Muscle of back (tissue), 11 donors: ENCODE measurements around the gene COL16A1. TPM values are rescaled to one million over a fixed set of nuclear protein-coding genes. Genes with fewer than 3 reads are reported as not detected.
A peak's percentile ranks its signal among the peaks of the same experiment; 100 is the strongest.

ENCODE experiments used
- DNase-seq, 3 donors: peaks; one replicate each; pipeline versions ENCODE4 v3.0.0 to v3.0.0-alpha.2; 2013
- polyA plus RNA-seq, 10 donors: library from polyadenylated mRNA; unstranded; fragments of 120-200 nt; gene quantifications; one replicate each; pipeline ENCODE4 v1.2.1, GENCODE V29; 2013; ENCODE audit not compliant: insufficient read length in 10 of 10

Gene COL16A1
- polyA plus RNA-seq, 10 donors = 94.7 to 237 (median 139) TPM

DNA sequence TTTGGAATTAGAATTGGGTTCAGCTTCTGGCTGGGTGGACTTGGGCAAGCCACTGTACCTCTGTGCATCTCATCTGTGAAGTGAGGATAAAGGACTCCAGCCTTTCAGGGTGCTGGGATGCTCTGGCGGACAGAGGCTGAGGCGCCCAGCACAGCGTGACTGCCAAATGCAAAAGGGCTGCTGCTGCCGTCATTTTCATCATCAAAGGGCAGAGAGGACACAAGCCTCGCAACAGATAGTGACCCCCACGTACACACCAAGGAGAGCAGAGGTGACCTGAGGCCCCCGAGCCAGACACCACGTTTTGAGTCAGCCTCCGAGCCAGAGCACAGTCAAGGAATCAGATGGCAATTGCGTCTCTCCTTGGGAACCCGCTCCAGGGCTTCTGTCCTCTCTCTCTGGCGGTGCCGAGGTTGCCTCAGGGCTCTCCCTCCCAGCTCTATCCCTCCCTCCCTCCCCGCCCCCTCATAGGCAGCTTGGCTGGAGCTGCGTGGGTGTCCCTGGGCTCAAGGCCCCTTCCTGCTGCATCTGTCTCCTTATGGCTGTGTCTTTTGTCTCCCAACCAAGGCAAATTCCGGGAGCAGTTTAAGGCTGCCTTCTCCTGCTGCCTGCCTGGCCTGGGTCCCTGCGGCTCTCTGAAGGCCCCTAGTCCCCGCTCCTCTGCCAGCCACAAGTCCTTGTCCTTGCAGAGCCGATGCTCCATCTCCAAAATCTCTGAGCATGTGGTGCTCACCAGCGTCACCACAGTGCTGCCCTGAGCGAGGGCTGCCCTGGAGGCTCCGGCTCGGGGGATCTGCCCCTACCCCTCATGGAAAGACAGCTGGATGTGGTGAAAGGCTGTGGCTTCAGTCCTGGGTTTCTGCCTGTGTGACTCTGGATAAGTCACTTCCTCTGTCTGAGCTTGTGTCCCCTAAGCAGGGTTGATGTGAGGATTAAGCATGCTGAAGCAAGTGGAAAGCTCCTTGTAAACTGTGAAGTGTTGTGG, 77.3 kb downstream of the COL16A1 start:
- peak in 1 of 3 donors; percentile 30 for DNase-seq

DNA sequence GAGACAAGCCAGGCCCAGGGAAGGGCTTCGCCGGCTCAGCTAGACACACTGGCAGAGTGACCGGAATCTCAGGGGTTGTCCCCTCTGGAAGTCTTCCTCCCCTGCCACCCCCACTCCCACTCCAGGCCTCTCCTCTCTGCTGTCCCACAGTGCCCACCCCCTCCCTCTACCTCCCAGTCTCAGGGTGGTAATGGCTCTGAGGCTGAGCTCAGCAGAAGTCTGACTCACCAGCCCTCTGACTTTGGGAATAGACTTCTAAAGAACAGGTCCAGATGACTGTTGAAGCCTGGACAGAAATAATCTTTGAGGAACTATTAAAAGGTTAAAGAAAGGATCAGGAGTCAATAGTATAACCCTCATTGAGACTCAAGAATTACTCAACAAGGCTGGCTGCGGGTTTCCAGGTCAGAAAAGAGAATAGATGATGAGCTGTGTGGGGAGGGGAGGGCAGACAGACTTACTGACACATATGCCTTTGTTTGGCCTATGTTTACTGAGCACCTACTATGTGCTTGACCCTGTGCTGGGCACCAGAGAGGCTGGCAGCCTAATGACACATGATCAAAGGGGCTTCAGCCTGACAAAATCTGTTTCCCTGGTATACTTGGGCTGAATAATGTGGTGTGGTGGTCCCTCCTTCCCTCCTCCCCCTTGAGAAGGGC, 78.1 kb downstream of the COL16A1 start:
- DNase-seq = no peak

DNA sequence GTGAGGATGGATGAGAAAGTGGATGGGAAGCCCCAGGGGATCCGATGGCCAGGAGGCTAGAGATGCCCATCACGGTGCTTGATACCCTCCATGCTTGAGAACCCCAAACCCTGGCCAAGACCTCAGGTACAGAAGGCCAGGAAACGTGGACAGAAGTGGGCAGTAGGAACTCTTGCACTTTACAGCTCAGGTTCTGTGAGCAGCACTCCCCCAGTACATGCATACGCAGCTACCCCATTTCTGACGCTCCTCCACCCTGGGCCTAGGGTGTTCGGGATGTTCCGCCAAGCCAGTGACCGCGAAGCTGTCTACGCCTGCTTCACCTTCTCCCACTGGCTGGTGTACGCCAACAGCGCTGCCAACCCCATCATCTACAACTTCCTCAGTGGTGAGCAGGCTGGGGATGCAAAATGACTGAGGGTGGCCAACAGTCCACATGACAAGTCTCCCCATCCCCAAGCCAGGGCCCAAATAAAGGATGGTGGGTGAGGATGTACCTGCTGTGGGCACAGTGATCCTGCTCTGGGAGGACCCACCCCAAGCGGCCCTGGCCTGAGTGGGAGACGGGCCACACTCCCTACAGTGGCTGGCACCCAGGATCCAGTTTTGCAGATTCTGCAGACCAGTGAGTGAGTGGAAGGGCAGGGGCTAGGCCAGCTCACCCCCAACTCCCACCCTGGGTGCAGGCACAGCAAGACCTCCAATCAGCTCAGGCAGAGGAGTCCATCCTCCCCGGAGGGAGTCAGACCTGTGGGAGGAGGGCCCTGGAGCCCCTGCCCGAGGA, 78.9 kb downstream of the COL16A1 start:
- DNase-seq = no peak

DNA sequence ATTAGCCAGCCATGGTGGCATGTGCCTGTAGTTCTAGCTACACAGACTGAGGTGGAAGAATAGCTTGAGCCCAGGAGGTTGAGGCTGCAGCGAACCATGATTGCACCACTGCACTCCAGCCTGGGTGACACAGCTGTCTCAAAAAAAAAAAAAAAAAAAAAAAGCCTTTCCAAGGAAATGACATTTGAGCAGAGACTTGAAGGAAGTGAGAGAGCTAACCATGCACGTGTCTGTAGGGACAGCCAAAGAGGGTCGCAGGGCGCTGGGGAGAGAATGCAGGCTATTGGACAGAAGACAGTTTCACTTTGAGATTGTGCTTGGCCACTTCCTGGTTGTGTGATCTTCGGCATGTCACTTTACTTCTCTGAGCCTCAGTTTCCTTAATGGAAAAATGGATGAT, 79.5 kb downstream of the COL16A1 start:
- DNase-seq = no peak

DNA sequence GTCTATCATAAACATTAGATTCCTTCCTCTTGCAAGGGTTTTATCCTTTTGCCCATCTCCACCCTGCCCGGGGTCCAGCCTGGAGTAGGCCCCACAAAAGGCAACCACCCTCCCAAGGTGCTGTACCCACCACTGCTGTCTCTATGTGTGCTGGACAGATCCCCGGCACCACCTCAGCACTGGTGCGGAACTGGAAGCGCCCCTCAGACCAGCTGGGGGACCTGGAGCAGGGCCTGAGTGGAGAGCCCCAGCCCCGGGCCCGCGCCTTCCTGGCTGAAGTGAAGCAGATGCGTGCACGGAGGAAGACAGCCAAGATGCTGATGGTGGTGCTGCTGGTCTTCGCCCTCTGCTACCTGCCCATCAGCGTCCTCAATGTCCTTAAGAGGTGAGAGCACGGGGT, 80.5 kb downstream of the COL16A1 start:
- DNase-seq = no peak

DNA sequence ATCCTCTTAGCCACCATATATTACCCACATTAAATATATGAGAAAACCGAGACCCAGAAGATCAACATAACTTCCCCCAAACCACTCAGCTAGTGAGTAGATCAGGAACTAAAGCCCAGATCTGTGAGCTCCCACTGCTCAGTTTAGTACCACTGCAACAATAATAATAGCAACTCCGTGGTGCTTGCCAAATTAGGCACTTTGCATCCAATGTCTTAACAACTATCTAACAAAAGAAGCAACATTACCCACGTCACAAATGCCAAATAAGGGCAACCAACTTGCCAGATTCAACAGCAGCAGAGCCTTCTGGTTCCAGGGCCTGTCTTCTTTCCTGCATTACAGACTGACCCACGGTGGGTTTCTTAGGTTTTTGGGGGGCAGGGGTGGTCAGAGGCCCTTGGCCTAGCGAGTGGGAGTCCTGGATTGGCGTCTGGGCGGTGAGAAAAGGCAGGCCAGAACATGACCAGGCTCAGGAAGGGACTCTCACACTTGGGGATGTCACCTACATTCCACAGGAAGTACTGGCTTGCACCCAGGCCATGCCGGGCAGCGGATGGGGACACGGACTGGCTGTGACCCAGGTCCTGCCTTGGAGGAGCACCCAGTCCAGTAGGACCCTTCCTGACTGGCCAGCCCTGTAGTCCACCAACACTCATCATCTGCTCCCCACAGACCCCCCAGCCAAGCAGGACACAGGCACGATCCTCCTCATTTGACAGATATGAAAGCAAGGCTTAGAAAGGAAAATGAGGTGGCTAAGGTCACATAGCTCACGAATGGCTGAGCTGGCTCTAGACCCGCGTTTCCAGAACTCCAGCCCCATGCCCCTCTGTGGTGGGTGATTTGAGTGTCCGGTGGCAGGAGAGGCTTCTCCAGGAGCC, 81.7 kb downstream of the COL16A1 start:
- no peak for DNase-seq

DNA sequence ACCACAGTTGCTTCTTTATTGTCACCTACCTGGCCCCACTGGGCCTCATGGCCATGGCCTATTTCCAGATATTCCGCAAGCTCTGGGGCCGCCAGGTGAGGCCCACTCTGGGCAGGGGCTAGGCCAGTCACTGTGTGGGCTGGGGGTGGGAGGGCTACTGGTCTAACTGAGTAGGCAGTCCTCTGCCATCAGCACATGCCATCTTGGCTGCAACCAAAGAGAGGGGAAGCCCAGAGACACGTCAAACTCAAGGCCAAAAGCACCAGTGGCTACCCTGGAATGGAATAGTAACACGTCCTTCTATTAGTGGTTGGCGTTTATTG, 82.4 kb downstream of the COL16A1 start:
- DNase-seq = no peak

DNA sequence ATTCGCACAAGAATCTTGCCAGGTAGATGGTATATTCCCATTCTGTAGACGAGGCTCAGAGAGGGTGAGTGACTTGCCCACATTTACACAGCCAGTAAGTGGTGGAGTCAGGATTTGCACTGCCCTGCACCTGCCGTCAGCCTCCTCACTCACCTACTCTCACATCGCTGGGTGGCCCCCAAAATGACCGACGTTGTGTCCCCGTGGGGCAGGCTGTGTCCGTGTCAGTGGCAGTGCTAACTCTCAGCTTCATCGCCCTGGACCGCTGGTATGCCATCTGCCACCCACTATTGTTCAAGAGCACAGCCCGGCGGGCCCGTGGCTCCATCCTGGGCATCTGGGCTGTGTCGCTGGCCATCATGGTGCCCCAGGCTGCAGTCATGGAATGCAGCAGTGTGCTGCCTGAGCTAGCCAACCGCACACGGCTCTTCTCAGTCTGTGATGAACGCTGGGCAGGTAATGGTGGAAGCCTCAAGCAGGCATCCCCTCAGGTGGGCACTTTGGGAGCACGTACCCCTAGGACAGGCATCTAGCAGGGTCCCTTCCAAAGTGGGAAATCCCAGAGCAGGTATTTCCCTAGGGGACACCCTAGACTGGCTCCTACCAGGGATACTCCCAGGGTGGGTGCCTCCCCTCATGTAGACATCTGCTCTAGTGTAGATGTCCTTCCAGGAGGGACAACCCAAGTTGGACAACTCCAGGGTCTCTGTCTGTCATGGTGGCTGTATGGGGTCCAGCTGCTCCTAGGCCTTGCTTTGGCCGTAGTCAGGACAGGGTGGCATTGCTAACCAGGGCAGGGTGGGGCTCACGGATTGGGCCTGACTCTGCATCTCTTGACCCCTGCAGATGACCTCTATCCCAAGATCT, 83.0 kb downstream of the COL16A1 start:
- DNase-seq = no peak

DNA sequence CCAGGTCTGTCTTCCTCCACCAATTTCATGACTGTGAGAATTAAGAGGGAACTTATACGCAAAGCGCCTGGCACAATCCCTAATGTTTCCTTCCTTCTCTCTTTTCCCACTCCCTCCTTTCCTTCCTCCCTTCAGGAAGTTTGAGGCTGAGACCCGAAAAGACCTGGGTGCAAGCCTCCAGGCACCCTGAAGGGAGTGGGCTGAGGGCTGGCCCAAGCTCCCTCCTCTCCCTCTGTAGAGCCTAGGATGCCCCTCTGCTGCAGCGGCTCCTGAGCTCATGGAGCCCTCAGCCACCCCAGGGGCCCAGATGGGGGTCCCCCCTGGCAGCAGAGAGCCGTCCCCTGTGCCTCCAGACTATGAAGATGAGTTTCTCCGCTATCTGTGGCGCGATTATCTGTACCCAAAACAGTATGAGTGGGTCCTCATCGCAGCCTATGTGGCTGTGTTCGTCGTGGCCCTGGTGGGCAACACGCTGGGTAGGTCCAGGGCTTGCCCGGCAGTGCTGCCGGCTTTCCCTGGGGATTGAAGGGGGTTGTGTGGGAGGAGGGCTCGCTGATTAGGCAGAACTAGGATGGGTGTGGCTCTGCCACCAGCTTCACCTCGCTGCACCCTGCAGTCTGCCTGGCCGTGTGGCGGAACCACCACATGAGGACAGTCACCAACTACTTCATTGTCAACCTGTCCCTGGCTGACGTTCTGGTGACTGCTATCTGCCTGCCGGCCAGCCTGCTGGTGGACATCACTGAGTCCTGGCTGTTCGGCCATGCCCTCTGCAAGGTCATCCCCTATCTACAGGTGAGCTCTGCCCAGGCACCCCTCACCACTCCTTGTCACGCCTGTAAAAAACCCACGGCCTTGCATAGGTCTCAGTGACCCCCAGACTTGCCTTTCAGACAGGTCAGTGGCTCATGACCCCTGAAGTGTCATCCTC, 84.6 kb downstream of the COL16A1 start:
- no peak for DNase-seq

DNA sequence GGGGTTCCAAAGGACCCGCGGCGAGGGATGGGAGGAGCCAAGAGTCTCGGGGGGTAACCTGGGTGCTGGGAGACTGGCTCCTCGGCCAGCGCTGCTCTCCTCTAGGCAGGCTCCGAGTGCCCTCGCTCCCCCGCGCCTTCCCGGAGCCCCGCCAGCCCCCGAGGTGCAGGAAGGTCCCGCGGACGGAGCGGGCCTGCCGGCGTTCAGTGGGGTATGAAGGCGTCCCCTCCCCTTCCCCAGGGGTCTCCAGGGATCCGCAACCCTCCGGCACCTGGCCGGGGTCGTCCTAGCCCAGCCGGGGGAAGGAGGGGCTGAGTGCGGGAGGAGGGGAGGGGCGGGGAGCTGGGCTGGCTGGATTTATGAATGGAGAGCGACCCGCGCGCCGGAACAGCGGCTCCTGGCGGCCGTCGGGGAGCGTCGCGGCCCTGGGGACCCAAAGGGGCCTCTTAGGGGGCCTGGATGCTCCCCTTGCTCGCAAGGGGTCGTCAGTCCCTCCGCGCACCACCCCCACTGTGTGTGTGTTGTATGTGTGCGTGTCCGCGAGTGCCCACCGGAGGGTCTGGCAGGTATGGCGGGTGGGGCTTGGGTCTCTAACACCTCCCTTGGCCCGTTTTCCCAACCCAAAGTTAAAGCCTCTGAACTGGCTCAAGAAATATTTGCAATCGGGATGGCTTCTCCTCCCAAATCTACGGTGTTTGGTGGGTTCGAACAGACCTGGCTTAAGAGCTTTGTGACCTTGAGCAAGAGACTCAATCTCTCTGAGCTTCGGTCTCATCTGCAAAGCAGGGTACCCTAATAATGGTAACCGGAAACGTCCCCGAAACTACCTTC, 85.7 kb downstream of the COL16A1 start:
- peak in 2 of 3 donors; percentile 38 to 74 for DNase-seq

DNA sequence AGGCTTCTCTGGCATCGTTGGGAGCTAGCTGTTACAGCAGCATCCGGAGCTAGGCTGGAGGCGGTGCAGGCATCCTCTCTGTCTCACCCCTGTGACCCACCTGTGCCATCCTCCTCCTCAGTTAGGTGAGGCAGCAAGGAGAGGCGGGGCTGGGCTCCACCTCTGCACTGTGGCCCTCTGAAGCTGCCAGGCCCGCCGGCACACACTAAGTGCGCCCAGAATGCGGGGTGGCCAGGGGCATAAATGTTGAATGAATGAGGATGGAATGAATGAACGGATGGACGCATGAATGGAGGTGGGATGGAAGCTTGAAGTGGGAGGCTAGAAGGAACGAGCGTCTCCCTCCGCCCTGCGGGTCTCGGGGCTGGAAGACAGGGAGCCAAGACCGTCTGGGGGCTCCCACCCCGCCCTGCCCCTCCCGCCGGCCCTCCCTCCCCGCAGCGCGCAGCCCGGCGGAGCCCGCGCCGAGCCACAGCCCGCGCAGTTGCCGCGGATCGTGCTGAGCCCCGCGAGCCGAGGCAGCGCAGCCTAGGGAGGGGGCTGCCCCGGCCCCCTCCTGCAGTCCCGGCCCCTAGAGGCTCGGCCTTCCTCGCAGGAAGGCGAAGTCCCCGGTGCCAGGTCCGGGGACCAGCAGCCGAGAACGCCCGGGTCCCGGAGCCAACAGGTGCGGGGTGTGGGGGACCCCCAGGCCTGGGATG, 86.5 kb downstream of the COL16A1 start, which contains the start of gene HCRTR1:
Gene HCRTR1 (plus strand): TSS at position 472 of the 698 bp plus-strand sequence. CDS start 1,504 bp downstream, outside the sequence.
- DNase-seq = no peak

DNA sequence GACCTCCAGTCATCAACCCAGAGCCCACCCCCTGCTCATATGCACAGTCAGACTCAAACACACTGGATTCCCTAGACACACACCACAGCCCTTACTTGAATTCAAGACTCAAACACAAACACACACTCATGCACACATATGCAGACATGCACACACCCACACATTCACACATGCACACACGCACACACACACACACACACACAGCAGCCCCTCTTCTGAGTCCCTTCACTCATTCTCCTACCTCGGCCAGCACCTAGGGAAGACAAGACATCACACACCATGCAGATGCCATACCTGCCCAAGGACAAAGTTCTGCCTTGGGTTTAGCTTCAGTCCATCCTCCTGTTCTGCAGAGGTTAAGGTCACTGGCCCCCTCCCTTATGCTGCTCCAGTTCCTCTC, 87.9 kb downstream of the COL16A1 start:
- DNase-seq = no peak

DNA sequence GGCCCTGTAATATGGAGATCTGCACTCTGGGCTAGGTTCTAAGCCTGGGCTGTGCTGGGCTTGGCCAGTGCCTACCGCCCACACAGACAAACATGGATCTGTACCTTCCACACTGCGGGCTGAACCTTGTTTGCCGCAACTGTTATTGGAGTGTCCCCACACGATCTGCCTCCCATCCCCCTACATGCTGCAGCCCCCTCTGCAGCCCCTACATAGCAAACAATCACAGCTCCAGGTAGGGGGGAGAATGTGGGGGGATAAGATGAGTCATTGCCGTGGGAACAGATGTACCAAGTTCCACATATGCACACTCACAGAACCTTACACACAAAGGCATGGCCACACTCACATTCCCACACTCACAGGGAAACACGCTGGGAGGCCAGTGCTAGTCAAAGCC, 88.4 kb downstream of the COL16A1 start:
- DNase-seq = no peak

DNA sequence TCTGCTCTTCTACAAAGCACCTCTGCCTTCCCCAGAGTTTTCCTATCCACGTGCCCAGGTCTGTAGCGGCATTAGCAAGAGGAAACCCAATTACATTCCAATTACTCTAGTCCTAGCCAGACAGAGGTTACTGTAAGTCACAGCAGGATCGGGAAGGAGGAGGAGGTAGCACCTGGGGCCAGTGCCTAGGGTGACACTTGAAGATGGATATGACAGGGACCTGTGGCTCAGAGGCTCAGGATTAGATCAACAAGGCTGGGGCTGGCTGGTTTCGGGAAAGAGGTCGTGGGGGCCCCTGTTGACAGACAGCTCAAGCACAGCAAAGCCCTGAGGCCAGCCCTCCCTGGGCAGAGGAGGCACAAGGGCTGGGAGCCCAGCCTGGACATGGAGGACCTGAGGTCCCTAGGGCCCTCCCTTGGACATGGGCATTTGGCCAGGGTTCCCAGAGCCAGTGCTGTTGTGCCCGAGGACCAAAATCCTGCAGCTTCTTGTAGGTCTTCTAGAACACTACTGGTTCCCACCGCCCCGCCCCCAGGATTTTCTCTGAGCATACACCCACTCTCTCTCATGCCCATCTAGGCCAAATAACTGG, 89.3 kb downstream of the COL16A1 start:
- DNase-seq = no peak

DNA sequence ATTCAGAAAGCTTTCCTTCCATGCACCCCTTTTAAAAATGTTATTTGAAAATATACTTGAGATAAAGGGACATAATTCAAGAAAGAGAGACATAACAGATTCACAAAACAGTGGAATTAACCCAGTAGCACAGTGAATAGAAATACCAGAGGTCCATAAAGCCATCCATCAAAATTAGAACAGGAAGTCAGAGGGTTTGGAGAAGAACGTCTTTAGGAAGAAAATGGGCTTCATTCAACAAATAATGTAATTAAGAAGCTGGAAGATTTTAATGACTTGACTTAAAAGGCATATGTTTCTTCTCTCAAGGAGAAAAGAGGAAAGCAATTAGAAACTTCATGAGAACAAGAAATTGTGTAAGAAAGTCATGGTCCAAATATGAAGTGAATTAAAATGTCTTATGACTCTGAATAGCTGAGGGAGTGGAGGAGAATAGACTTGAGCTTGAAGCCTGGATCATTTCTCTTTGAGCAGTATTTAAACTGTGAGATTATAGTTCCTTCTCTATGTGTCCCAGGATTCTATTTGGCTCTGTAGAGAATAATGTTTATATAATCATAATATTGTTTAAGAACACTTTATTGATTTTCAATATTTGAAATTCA, 94.2 kb downstream of the COL16A1 start:
- DNase-seq = no peak

DNA sequence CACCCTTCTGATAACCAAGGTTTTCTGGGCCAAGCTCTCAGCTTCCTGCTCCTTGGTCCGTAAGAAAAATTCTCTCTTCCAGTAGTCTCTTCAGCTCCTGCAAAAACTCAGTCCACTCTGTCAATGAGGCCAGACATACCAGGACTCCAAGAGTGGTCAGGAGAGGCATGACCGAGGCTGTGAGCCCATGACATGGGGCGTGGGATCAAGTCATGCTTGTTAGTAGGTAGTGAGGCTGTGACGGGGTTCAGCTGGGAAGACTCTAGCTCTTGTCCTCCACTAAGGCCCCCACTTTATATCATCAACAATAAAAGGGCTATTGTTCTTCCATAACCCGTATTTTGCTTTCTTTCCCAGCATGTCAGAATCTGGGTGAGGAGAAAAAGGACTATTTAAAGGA, 96.5 kb downstream of the COL16A1 start:
- no peak for DNase-seq
